Mammary epithelial cell (primary cell): ENCODE data around the gene ZSWIM8.

Experiments used
- EZH2 ChIP-seq: IDR thresholded peaks from 2 replicates; pipeline ENCODE4 v1.6.1; 2012; ENCODE audit warnings: low read length, inconsistent platforms, borderline replicate concordance
- TF ChIP-seq, protein P1 (sequence below), 2 donors: IDR thresholded peaks in 1 of 2; conservative IDR thresholded peaks in 1 of 2; 2 replicates each; pipeline ENCODE4 v1.5.1; 2011 to 2012; ENCODE audit warnings: inconsistent platforms in 2 of 2, low read length in 2 of 2, mild to moderate bottlenecking in 2 of 2, control low read depth in 1 of 2, low read depth in 1 of 2; ENCODE audit not compliant: insufficient read depth in 1 of 2; ENCODE audit errors: extremely low read depth in 1 of 2

DNA sequence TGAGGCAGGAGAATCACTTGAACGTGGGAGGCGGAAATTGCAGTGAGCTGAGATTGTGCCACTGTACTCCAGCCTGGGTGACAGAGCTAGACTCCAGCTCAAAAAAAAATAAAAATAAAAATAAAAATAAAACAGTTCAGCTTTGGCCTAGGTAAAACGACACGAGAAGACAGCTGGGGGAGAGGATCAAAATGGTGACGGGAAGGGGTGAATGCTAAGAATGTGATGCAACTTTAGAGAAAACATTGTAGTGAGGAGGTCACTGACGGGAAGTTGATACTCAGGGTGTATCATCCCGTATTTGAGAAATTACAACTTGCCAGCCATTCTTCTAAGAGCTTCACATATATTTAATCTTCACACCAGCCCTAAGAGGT, 24.9 kb downstream of the ZSWIM8 start:
- TF ChIP-seq, protein P1, sequence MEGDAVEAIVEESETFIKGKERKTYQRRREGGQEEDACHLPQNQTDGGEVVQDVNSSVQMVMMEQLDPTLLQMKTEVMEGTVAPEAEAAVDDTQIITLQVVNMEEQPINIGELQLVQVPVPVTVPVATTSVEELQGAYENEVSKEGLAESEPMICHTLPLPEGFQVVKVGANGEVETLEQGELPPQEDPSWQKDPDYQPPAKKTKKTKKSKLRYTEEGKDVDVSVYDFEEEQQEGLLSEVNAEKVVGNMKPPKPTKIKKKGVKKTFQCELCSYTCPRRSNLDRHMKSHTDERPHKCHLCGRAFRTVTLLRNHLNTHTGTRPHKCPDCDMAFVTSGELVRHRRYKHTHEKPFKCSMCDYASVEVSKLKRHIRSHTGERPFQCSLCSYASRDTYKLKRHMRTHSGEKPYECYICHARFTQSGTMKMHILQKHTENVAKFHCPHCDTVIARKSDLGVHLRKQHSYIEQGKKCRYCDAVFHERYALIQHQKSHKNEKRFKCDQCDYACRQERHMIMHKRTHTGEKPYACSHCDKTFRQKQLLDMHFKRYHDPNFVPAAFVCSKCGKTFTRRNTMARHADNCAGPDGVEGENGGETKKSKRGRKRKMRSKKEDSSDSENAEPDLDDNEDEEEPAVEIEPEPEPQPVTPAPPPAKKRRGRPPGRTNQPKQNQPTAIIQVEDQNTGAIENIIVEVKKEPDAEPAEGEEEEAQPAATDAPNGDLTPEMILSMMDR (conservative IDR thresholded peaks at IDR 0.05 in 1 of 2, IDR thresholded peaks at IDR 0.05 in 1 of 2; ENCODE audit: extremely low read depth in 1 of 2, insufficient read depth in 1 of 2, low read depth in 1 of 2, low read length in 2 of 2) = no peak
- TF ChIP-seq EZH2 = no peak
